ENCODE measurements around the gene GRB2. TPM values are rescaled to one million over a fixed set of nuclear protein-coding genes. Genes with fewer than 3 reads are reported as not detected.

Gene GRB2
- total and polyA plus RNA-seq, 2 experiments from 2014 or later, result 89.0 to 112 TPM

GRCh38 chr17:75418531-75418930, 13.1 kb upstream of the GRB2 start (continued):
- no peak for TF ChIP-seq ETS1 (IDR thresholded peaks at IDR 0.05)
- TF ChIP-seq EZH2 (IDR thresholded peaks at IDR 0.05; ENCODE audit: low read depth, unreplicated experiment), result no peak
- TF ChIP-seq CREB1 (CRISPR knock-in tag; IDR thresholded peaks at IDR 0.05; ENCODE audit: low read depth), result no peak
- TF ChIP-seq STAT1 (IDR thresholded peaks at IDR 0.05; ENCODE audit: unreplicated experiment), result no peak
- no peak for TF ChIP-seq ZNF114 (CRISPR knock-in tag; IDR thresholded peaks at IDR 0.05)
- TF ChIP-seq JUNB (IDR thresholded peaks at IDR 0.05; ENCODE audit: unreplicated experiment), result no peak
- no peak for TF ChIP-seq CTCF (conservative IDR thresholded peaks at IDR 0.05; ENCODE audit: low read depth in 2 of 2)
- no peak for TF ChIP-seq ZNF331 (CRISPR knock-in tag; IDR thresholded peaks at IDR 0.05; ENCODE audit: low read depth)
- TF ChIP-seq REST (IDR thresholded peaks at IDR 0.05; ENCODE audit: unreplicated experiment), result no peak

GRCh38 chr17:75417054-75417580, 11.6 kb upstream of the GRB2 start:
- Mint-ChIP-seq H3K36me3 (ENCODE audit: low read depth) (no peaks in the 10 kb centered on the region), H3K9me3 (no peaks in the 10 kb centered on the region), H3K27me3 (ENCODE audit: insufficient read depth, low read depth, poor library complexity) (peaks cover 6% of the 10 kb centered on the region), H3K4me3 (no peak overlapping the region), H3K27ac (no peak overlapping the region), H3K4me1 (peaks cover 4% of the 10 kb centered on the region)
- Histone ChIP-seq H3K36me3 (ENCODE audit: insufficient read depth) (no peaks in the 10 kb centered on the region), H3K27me3 (ENCODE audit: insufficient read depth) (no peaks in the 10 kb centered on the region), H3K4me2 (no peak overlapping the region), H3F3A (replicated peaks; ENCODE audit: low read depth) (0 out of 2 replicates have a peak, but pooled peaks cover 3% of the 10 kb centered on the region), H2AFZ (no peak overlapping the region), H3K4me3 (no peak overlapping the region), H3K9me2 (ENCODE audit: insufficient read depth) (no peaks in the 10 kb centered on the region), H3K27ac (ENCODE audit: low read depth) (no peak overlapping the region), H4K20me1 (replicated peaks; ENCODE audit: insufficient read depth) (no peaks in the 10 kb centered on the region), H3K4me1 (ENCODE audit: insufficient read depth) (no peaks in the 10 kb centered on the region), H3K79me2 (replicated peaks; ENCODE audit: insufficient read depth) (no peaks in the 10 kb centered on the region)
- no peak for DNase-seq (ENCODE audit: low spot score)
- ATAC-seq, result no peak
- no peak for TF ChIP-seq NANOG (IDR thresholded peaks at IDR 0.05; ENCODE audit: borderline replicate concordance)
- TF ChIP-seq STAT1 (IDR thresholded peaks at IDR 0.05; ENCODE audit: unreplicated experiment), result no peak
- no peak for TF ChIP-seq CTCF (conservative IDR thresholded peaks at IDR 0.05; ENCODE audit: low read depth in 2 of 2)
- no peak for TF ChIP-seq POLR2AphosphoS5 (IDR thresholded peaks at IDR 0.05; ENCODE audit: low read depth)
- no peak for TF ChIP-seq EZH2 (IDR thresholded peaks at IDR 0.05; ENCODE audit: low read depth, unreplicated experiment)

Data from GM23338 (cell line).